ENCODE measurements around the gene COL5A1.

DNA sequence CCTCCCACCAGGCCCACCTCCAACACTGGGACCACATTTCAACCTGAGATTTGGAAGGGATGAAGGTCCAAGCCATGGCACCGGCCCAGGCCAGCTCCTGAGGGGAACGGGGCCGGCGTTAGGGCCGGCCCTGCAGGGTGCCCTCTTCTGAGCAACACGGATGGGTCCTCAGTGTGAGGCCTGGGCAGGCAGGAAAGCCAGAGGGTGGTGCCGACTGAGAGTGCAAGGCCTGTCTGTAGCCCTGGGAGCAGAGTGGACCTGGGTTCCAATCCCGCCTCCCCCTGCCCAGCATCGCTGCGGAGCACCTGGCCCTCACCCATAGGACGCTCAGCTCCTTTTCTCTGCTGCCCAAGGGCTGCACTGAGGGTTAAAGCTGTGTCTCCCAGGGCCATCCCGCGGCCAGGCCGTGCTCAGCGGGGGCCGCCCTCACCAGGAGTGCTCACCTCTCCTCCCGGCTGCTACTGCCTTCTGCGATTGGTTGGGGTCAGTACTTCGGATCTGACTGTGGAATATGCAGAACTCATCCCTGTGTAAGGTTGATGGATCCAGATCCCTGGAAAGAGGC is 194.9 kb downstream of the COL5A1 start:
- TF ChIP-seq, protein P1, sequence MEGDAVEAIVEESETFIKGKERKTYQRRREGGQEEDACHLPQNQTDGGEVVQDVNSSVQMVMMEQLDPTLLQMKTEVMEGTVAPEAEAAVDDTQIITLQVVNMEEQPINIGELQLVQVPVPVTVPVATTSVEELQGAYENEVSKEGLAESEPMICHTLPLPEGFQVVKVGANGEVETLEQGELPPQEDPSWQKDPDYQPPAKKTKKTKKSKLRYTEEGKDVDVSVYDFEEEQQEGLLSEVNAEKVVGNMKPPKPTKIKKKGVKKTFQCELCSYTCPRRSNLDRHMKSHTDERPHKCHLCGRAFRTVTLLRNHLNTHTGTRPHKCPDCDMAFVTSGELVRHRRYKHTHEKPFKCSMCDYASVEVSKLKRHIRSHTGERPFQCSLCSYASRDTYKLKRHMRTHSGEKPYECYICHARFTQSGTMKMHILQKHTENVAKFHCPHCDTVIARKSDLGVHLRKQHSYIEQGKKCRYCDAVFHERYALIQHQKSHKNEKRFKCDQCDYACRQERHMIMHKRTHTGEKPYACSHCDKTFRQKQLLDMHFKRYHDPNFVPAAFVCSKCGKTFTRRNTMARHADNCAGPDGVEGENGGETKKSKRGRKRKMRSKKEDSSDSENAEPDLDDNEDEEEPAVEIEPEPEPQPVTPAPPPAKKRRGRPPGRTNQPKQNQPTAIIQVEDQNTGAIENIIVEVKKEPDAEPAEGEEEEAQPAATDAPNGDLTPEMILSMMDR (IDR thresholded peaks at IDR 0.05; ENCODE audit: low read depth, low read length): no peak
- TF ChIP-seq EZH2phosphoT487 (IDR thresholded peaks at IDR 0.05; ENCODE audit: low read depth): no peak
